ENCODE measurements around the gene ERAS. TPM values are rescaled to one million over a fixed set of nuclear protein-coding genes. Genes with fewer than 3 reads are reported as not detected.
"Not testable (repeated sequence)": the region's sequence is repeated elsewhere in the genome, so short reads cannot be mapped to it uniquely, and the experiment has no call there.

The ERAS gene
- total and polyA plus RNA-seq, 4 experiments from 2014 or later, result not detected

- intact Hi-C loops (cut with micrococcal nuclease), result no loop called here
- peaks cover 0 to 1% (median 0%) of the 10 kb centered on the region in 8 donors for H3K9me3 Mint-ChIP-seq
- no peak overlapping the region for H3K27ac Mint-ChIP-seq
- ChIA-PET POLR2A (ENCODE audit: partially characterized antibody) (interaction anchor here (0.6 to 1.1 kb wide), 2 partner anchors 8 to 28 kb away, joined by 3 read pairs; no protein-coding TSS in a partner anchor), CTCF (ENCODE audit: partially characterized antibody) (interaction anchor here (1.2 to 1.3 kb wide), 2 partner anchors 186 to 189 kb away, joined by 3 to 7 read pairs; no protein-coding TSS in a partner anchor)
- Histone ChIP-seq H3K4me3 (ENCODE audit: low read length in 2 of 2) (no peak overlapping the region), H3K36me3 (ENCODE audit: insufficient read depth, low read length) (no peaks in the 10 kb centered on the region), H3K9me3 (ENCODE audit: control insufficient read depth in 1 of 2, low read length in 2 of 2) (no peaks in the 10 kb centered on the region), H3K27me3 (ENCODE audit: insufficient read depth, low read length) (no peaks in the 10 kb centered on the region), H3K27ac (ENCODE audit: low read depth, low read length) (no peak overlapping the region), H3K4me1 (ENCODE audit: insufficient read depth, low read length) (peaks cover 11% of the 10 kb centered on the region)
- no peaks in the 10 kb centered on the region for H3K36me3 Mint-ChIP-seq
- peaks cover 10 to 16% of the 10 kb centered on the region in 2 donors for H3K27me3 Mint-ChIP-seq
- no peak for DNase-seq
- H3K4me3 Mint-ChIP-seq, result peak overlapping the region in 5 of 8 donors; percentile 3 to 96 (median 77)
- peaks cover 9 to 23% (median 11%) of the 10 kb centered on the region in 4 donors for H3K4me1 Mint-ChIP-seq
Measured at GRCh38 chrX:48833542-48834138, 7.3 kb downstream of the ERAS start.

- no peak for DNase-seq
- ChIA-PET CTCF (ENCODE audit: partially characterized antibody) (interaction anchor here (1.2 to 1.3 kb wide), 2 partner anchors 186 to 189 kb away, joined by 3 to 7 read pairs; no protein-coding TSS in a partner anchor), POLR2A (ENCODE audit: partially characterized antibody) (interaction anchor here (0.6 to 1.1 kb wide), 2 partner anchors 9 to 29 kb away, joined by 3 read pairs; no protein-coding TSS in a partner anchor)
- peak overlapping the region in 6 of 7 donors; percentile 42 to 92 (median 87) for H3K27ac Mint-ChIP-seq
- peak overlapping the region in 1 of 2 donors; percentile 45 for H3K4me3 ChIP-seq (ENCODE audit: low read length in 2 of 2)
- H3K27me3 Mint-ChIP-seq, result peaks cover 7 to 16% of the 10 kb centered on the region in 2 donors
- no peaks in the 10 kb centered on the region for H3K36me3 ChIP-seq (ENCODE audit: insufficient read depth, low read length)
- H3K4me1 ChIP-seq (ENCODE audit: insufficient read depth, low read length), result peaks cover 11% of the 10 kb centered on the region
- no peak overlapping the region for H3K27ac ChIP-seq (ENCODE audit: low read depth, low read length)
- H3K9me3 ChIP-seq (ENCODE audit: control insufficient read depth in 1 of 2, low read length in 2 of 2), result no peaks in the 10 kb centered on the region
- H3K4me1 Mint-ChIP-seq, result peaks cover 9 to 23% (median 11%) of the 10 kb centered on the region in 4 donors
- no peaks in the 10 kb centered on the region for H3K27me3 ChIP-seq (ENCODE audit: insufficient read depth, low read length)
- peaks cover 0 to 1% (median 0%) of the 10 kb centered on the region in 8 donors for H3K9me3 Mint-ChIP-seq
- H3K36me3 Mint-ChIP-seq, result no peaks in the 10 kb centered on the region
- H3K4me3 Mint-ChIP-seq, result peak overlapping the region; percentile 76 to 96 (median 86)
- intact Hi-C loops (cut with micrococcal nuclease), result no loop called here
Measured at GRCh38 chrX:48834383-48834709, 8.0 kb downstream of the ERAS start.

- Histone ChIP-seq H3K4me1 (ENCODE audit: insufficient read depth, low read length) (peaks cover 11% of the 10 kb centered on the region), H3K27me3 (ENCODE audit: insufficient read depth, low read length) (no peaks in the 10 kb centered on the region), H3K27ac (ENCODE audit: low read depth, low read length) (no peak within 1 kb of the TSS), H3K4me3 (ENCODE audit: low read length in 2 of 2) (peak within 1 kb of the TSS in 1 of 2 donors; percentile 45), H3K9me3 (ENCODE audit: control insufficient read depth in 1 of 2, low read length in 2 of 2) (no peaks in the 10 kb centered on the region), H3K36me3 (ENCODE audit: insufficient read depth, low read length) (no peaks in the 10 kb centered on the region)
- H3K4me1 Mint-ChIP-seq, result peaks cover 9 to 23% (median 11%) of the 10 kb centered on the region in 4 donors
- H3K9me3 Mint-ChIP-seq, result peaks cover 0 to 1% (median 0%) of the 10 kb centered on the region in 8 donors
- DNase-seq, result peak; percentile 22 to 69 (median 46)
- intact Hi-C loops (cut with micrococcal nuclease), result no loop called here
- CTCF ChIA-PET (ENCODE audit: partially characterized antibody), result no interaction called here
- H3K27ac Mint-ChIP-seq, result peak within 1 kb of the TSS; percentile 42 to 92 (median 90)
- POLR2A ChIA-PET (ENCODE audit: partially characterized antibody), result no interaction called here
- H3K36me3 Mint-ChIP-seq, result no peaks in the 10 kb centered on the region
- peak within 1 kb of the TSS; percentile 76 to 96 (median 86) for H3K4me3 Mint-ChIP-seq
- H3K27me3 Mint-ChIP-seq, result peaks cover 4 to 7% of the 10 kb centered on the region in 2 donors
Measured at GRCh38 chrX:48835524-48836329, 9.4 kb downstream of the ERAS start, which contains the start of gene PCSK1N. TSS of gene PCSK1N (minus strand) at chrX:48835610. CDS start at chrX:48835532, 78 bp downstream.

GRCh38 chrX:48839686-48840085 lies 13.4 kb downstream of the ERAS start:
- intact Hi-C loops (cut with micrococcal nuclease), result no loop called here
- no peak overlapping the region for H3K4me3 ChIP-seq (ENCODE audit: low read length in 2 of 2)
- H3K36me3 ChIP-seq (ENCODE audit: insufficient read depth, low read length), result no peaks in the 10 kb centered on the region
- H3K27me3 ChIP-seq (ENCODE audit: insufficient read depth, low read length), result no peaks in the 10 kb centered on the region
- CTCF ChIA-PET (ENCODE audit: partially characterized antibody), result no interaction called here
- H3K4me1 ChIP-seq (ENCODE audit: insufficient read depth, low read length), result no peaks in the 10 kb centered on the region
- Mint-ChIP-seq H3K27me3 (peaks cover 3 to 6% of the 10 kb centered on the region in 2 donors), H3K4me1 (peaks cover 3 to 9% (median 4%) of the 10 kb centered on the region in 4 donors), H3K4me3 (no peak overlapping the region), H3K27ac (no peak overlapping the region), H3K36me3 (no peaks in the 10 kb centered on the region), H3K9me3 (peaks cover 0 to 2% (median 0%) of the 10 kb centered on the region in 8 donors)
- POLR2A ChIA-PET (ENCODE audit: partially characterized antibody), result no interaction called here
- H3K9me3 ChIP-seq (ENCODE audit: control insufficient read depth in 1 of 2, low read length in 2 of 2), result no peaks in the 10 kb centered on the region
- H3K27ac ChIP-seq (ENCODE audit: low read depth, low read length), result no peak overlapping the region
- DNase-seq, result no peak

GRCh38 chrX:48848847-48849246 lies 22.5 kb downstream of the ERAS start:
- Mint-ChIP-seq H3K4me1 (peaks cover 4 to 13% (median 6%) of the 10 kb centered on the region in 4 donors), H3K27ac (no peak overlapping the region), H3K4me3 (peak overlapping the region in 4 of 8 donors; percentile 6 to 38 (median 14)), H3K9me3 (peaks cover 0 to 5% (median 0%) of the 10 kb centered on the region in 8 donors), H3K36me3 (no peaks in the 10 kb centered on the region), H3K27me3 (peaks cover 6 to 7% of the 10 kb centered on the region in 2 donors)
- intact Hi-C loops (cut with micrococcal nuclease), result no loop called here
- H3K27me3 ChIP-seq (ENCODE audit: insufficient read depth, low read length), result no peaks in the 10 kb centered on the region
- H3K4me3 ChIP-seq (ENCODE audit: low read length in 2 of 2), result no peak overlapping the region
- H3K36me3 ChIP-seq (ENCODE audit: insufficient read depth, low read length), result no peaks in the 10 kb centered on the region
- ChIA-PET POLR2A (ENCODE audit: partially characterized antibody) (no interaction called here), CTCF (ENCODE audit: partially characterized antibody) (no interaction called here)
- H3K4me1 ChIP-seq (ENCODE audit: insufficient read depth, low read length), result peaks cover 10% of the 10 kb centered on the region
- H3K9me3 ChIP-seq (ENCODE audit: control insufficient read depth in 1 of 2, low read length in 2 of 2), result no peaks in the 10 kb centered on the region
- peak in 4 of 5 donors; percentile 24 to 51 (median 34) for DNase-seq
- H3K27ac ChIP-seq (ENCODE audit: low read depth, low read length), result no peak overlapping the region

GRCh38 chrX:48852857-48853256 lies 26.5 kb downstream of the ERAS start:
- DNase-seq, result no peak
- ChIA-PET POLR2A (ENCODE audit: partially characterized antibody) (no interaction called here), CTCF (ENCODE audit: partially characterized antibody) (no interaction called here)
- Histone ChIP-seq H3K4me3 (ENCODE audit: low read length in 2 of 2) (no peak overlapping the region), H3K36me3 (ENCODE audit: insufficient read depth, low read length) (no peaks in the 10 kb centered on the region), H3K27me3 (ENCODE audit: insufficient read depth, low read length) (no peaks in the 10 kb centered on the region), H3K27ac (ENCODE audit: low read depth, low read length) (no peak overlapping the region), H3K9me3 (ENCODE audit: control insufficient read depth in 1 of 2, low read length in 2 of 2) (no peaks in the 10 kb centered on the region), H3K4me1 (ENCODE audit: insufficient read depth, low read length) (peaks cover 10% of the 10 kb centered on the region)
- Mint-ChIP-seq H3K27me3 (peaks cover 7 to 14% of the 10 kb centered on the region in 2 donors), H3K9me3 (peaks cover 0 to 5% (median 0%) of the 10 kb centered on the region in 8 donors), H3K36me3 (no peaks in the 10 kb centered on the region), H3K4me3 (no peak overlapping the region), H3K4me1 (peaks cover 4 to 13% (median 6%) of the 10 kb centered on the region in 4 donors), H3K27ac (no peak overlapping the region)
- intact Hi-C loops (cut with micrococcal nuclease), result no loop called here

- H3K4me3 ChIP-seq (ENCODE audit: low read length in 2 of 2); CTCF ChIA-PET (ENCODE audit: partially characterized antibody); H3K36me3 ChIP-seq (ENCODE audit: insufficient read depth, low read length); H3K36me3 Mint-ChIP-seq; intact Hi-C loops (cut with micrococcal nuclease); H3K27ac ChIP-seq (ENCODE audit: low read depth, low read length); H3K9me3 Mint-ChIP-seq; H3K4me1 ChIP-seq (ENCODE audit: insufficient read depth, low read length); H3K9me3 ChIP-seq (ENCODE audit: control insufficient read depth in 1 of 2, low read length in 2 of 2); DNase-seq; H3K27ac Mint-ChIP-seq; POLR2A ChIA-PET (ENCODE audit: partially characterized antibody); H3K4me3 Mint-ChIP-seq; H3K27me3 ChIP-seq (ENCODE audit: insufficient read depth, low read length): not testable (repeated sequence)
- H3K4me1 Mint-ChIP-seq, result peaks cover 4 to 13% (median 6%) of the 10 kb centered on the region in 4 donors
- peaks cover 7 to 14% of the 10 kb centered on the region in 2 donors for H3K27me3 Mint-ChIP-seq
Measured at GRCh38 chrX:48853494-48853893, 27.2 kb downstream of the ERAS start.

Measured in CD4-positive, alpha-beta memory T cell (primary cell).